ENCODE results near the gene IQSEC1. TPM values are rescaled to one million over a fixed set of nuclear protein-coding genes. Genes with fewer than 3 reads are reported as not detected.

Gene IQSEC1
- total RNA-seq, 1 donor from 2014 or later = 27.1 TPM

DNA sequence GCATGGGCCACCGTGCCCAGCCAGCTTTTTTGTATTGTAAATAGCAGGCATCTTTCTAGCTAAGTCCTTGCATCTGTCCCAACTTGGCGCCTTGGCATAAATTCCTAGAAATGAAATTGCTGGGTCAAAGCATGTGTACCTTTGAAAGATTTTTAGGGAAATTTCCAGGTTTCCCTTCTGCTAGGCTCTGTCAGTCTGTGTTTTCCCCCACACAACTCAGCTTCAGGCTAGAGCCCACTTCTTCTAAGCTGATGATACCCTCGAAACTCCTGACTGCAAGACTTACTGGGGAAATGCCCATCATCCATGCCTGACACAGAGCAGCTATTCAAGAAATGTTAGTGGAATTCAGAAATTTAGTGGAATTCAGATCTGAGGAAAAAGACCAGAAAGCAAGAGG lies 221.0 kb downstream of the IQSEC1 start:
- no peak overlapping the region for H3K9ac ChIP-seq (ENCODE audit: low read depth in 1 of 3, low read length in 3 of 3)
- H3K27me3 ChIP-seq (ENCODE audit: control insufficient read depth in 3 of 3, insufficient read depth in 3 of 3, low read length in 3 of 3) = no peaks in the 10 kb centered on the region
- no peak overlapping the region for H3K27ac ChIP-seq (ENCODE audit: low read depth, low read length)
- H3K9me3 ChIP-seq (ENCODE audit: control insufficient read depth in 3 of 3, low read length in 3 of 3) = no peaks in the 10 kb centered on the region
- no peak overlapping the region for H3K4me3 ChIP-seq (ENCODE audit: low read length in 3 of 3)
- H3K4me1 ChIP-seq (ENCODE audit: control insufficient read depth in 3 of 3, insufficient read depth in 3 of 3, low read length in 3 of 3) = peaks cover 6 to 18% (median 15%) of the 10 kb centered on the region in 3 donors
- no peaks in the 10 kb centered on the region for H3K36me3 ChIP-seq (ENCODE audit: control insufficient read depth in 3 of 3, insufficient read depth in 3 of 3, low read length in 3 of 3)

Small RNA genes lying within 50 kb of the gene (small RNA-seq; reads per million reads assigned to genes)
- gene AC034198.1 (not detected), gene AC069271.1 (not detected)

Other genes starting within 250 kb of the IQSEC1 start
- 1,978 TPM for gene RPL32, start 231.9 kb downstream of the IQSEC1 start, total RNA-seq